Smooth muscle cell (in vitro differentiated cells): Measurements from ENCODE around the gene PHOX2B. TPM values are rescaled to one million over a fixed set of nuclear protein-coding genes. Genes with fewer than 3 reads are reported as not detected.

Experiments used
- DNase-seq: peaks from one replicate; lab custom pipeline; 2025; ENCODE audit not compliant: unreplicated experiment; lab: John Stamatoyannopoulos, UW
- H2AFZ ChIP-seq: fragments of 200-600 bp; sonication (generic); 2 replicates; pipeline ENCODE4 v1.6.0; 2016; ENCODE audit warnings: antibody characterized with exemption, low read depth, mild to moderate bottlenecking
- H3F3A ChIP-seq: fragments of 200-600 bp; sonication (generic); 2 replicates; pipeline ENCODE4 v1.6.0; 2017; ENCODE audit warnings: antibody characterized with exemption, low read depth
- H3K27ac ChIP-seq: fragments of 200-600 bp; sonication (generic); 2 replicates; pipeline ENCODE4 v1.5.1; 2016; ENCODE audit warnings: low read depth, mild to moderate bottlenecking
- H3K27me3 ChIP-seq: fragments of 200-600 bp; sonication (generic); 2 replicates; pipeline ENCODE4 v1.6.1; 2016; ENCODE audit warnings: low read depth, mild to moderate bottlenecking
- H3K36me3 ChIP-seq: fragments of 200-600 bp; sonication (generic); 2 replicates; pipeline ENCODE4 v1.5.1; 2016; ENCODE audit warnings: low read depth
- H3K4me1 ChIP-seq: fragments of 200-600 bp; sonication (generic); 2 replicates; pipeline ENCODE4 v1.5.1; 2016; ENCODE audit warnings: low read depth
- H3K4me2 ChIP-seq: fragments of 200-600 bp; sonication (generic); 2 replicates; pipeline ENCODE4 v1.6.0; 2016; ENCODE audit warnings: mild to moderate bottlenecking
- H3K4me3 ChIP-seq: fragments of 200-600 bp; sonication (generic); 2 replicates; pipeline ENCODE4 v1.5.1; 2016; ENCODE audit warnings: mild to moderate bottlenecking
- H3K79me2 ChIP-seq: fragments of 200-600 bp; sonication (generic); 2 replicates; pipeline ENCODE4 v1.6.0; 2016; ENCODE audit warnings: low read depth, mild to moderate bottlenecking
- H3K9ac ChIP-seq: fragments of 200-600 bp; sonication (generic); 2 replicates; pipeline ENCODE4 v1.6.0; 2016; ENCODE audit warnings: low read depth
- H3K9me3 ChIP-seq: fragments of 200-600 bp; sonication (generic); replicated peaks from 2 replicates; pipeline ENCODE4 v1.5.1; 2016; ENCODE audit warnings: low read depth
- H4K20me1 ChIP-seq: fragments of 200-600 bp; sonication (generic); 2 replicates; pipeline ENCODE4 v1.6.0; 2016; ENCODE audit warnings: low read depth
- WGBS: methylation state at CpG from one replicate; pipeline ENCODE4 v1.1.7; 2016; ENCODE audit warnings: low lambda C conversion rate; 5-methylcytosine and 5-hydroxymethylcytosine counted together
- polyA plus RNA-seq: library from polyadenylated mRNA; unstranded; fragments of >200 nt; fragmentation: Nextera tagmentation; extraction: Ambion mirVana; gene quantifications from 2 replicates; pipeline ENCODE4 v1.2.1, GENCODE V29; 2016
- total RNA-seq: library from RNA; depleted of rRNA; stranded (reverse); fragments of >200 nt; gene quantifications from 2 replicates; pipeline ENCODE4 v1.2.3, GENCODE V29; 2014
- TF ChIP-seq, protein P1 (sequence below): fragments of 200-600 bp; sonication (generic); IDR thresholded peaks from 2 replicates; pipeline ENCODE4 v1.5.1; 2017; ENCODE audit warnings: borderline replicate concordance, mild to moderate bottlenecking, antibody characterized with exemption; ENCODE audit not compliant: insufficient read depth, poor library complexity, severe bottlenecking

The PHOX2B gene
- total RNA-seq, result 3.1 TPM in 1 of 2 replicates, not detected in the other
- polyA plus RNA-seq, result not detected in 2 replicates

DNA sequence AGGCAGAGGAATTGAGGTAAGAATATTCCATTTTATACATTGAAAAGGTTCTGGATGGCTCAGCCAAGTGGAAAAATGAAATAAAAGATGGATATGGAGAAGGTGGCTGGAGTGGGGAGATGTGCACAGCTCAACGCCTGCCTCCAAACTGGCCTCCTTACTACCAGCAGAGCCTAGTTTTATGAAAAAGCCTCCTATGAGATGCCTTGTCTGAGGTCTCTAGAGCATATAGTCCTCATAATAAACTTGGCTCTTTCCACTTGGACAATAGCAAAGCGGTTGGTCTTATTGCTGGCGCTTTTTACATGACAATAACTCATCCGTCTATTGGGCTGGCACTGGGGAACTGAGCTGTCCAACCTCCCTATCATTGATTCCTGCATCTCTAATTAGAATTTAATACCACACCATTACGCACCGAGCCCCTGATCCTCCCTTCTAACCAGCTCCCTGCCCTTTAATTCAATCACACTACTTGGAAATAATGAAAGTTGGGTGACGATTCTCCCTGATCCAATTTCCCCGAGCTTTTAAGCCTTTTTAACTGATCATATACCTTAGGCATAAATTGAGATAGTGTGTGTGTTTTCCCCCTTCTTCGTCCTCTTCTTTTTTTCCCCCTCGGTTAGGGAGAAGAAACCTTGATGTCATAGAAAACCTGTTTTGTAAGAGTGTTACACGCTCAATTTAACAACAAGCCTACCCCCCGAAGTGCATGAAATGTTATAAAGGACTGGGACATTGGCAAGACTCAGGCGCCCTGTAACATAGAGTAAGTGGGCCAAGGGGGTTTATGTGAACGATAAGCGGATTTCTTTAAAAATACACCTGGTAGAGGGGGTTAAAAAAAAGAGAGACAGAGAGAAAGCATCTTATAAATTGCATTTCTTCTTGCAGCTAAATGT lies at the start of gene PHOX2B:
Gene PHOX2B, minus strand, starts transcription at position 155 of the 905 bp plus-strand sequence. Its CDS starts 115 bp downstream, at position 40.
- Histone ChIP-seq H3K9ac (no peak within 1 kb of the TSS), H3K4me2 (peak within 1 kb of the TSS; percentile 51)
- 7% methylated on average over 15 of the region's 15 CpGs for WGBS

DNA sequence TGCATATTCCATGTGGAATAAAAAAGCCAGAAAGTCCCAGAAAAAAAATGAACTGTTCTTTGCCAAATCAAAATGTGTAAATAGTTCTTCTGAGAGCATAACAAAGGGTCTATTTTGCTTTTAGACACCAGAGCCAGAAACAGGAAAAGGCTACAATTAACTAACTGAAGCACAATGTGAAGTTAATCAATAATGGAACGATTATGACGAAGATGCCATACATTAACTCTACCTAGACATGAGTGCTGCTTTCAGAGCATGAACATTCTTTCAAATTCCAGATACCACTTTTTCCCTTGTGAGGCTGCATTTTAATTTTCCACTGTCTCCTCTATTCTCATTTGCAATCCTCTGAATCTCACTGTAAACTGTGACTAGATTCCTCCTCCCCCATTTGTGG lies 48.7 kb upstream of the PHOX2B start:
- Histone ChIP-seq H2AFZ (no peak overlapping the region), H3K79me2 (no peaks in the 10 kb centered on the region), H3F3A (no peaks in the 10 kb centered on the region), H3K4me2 (no peak overlapping the region), H4K20me1 (no peaks in the 10 kb centered on the region), H3K9me3 (no peaks in the 10 kb centered on the region), H3K27ac (no peak overlapping the region), H3K27me3 (peaks cover 47% of the 10 kb centered on the region), H3K4me3 (no peak overlapping the region), H3K4me1 (peaks cover 12% of the 10 kb centered on the region), H3K9ac (no peak overlapping the region), H3K36me3 (no peaks in the 10 kb centered on the region)
- WGBS, result 95% methylated on average over 2 of the region's 2 CpGs
- TF ChIP-seq, protein P1, sequence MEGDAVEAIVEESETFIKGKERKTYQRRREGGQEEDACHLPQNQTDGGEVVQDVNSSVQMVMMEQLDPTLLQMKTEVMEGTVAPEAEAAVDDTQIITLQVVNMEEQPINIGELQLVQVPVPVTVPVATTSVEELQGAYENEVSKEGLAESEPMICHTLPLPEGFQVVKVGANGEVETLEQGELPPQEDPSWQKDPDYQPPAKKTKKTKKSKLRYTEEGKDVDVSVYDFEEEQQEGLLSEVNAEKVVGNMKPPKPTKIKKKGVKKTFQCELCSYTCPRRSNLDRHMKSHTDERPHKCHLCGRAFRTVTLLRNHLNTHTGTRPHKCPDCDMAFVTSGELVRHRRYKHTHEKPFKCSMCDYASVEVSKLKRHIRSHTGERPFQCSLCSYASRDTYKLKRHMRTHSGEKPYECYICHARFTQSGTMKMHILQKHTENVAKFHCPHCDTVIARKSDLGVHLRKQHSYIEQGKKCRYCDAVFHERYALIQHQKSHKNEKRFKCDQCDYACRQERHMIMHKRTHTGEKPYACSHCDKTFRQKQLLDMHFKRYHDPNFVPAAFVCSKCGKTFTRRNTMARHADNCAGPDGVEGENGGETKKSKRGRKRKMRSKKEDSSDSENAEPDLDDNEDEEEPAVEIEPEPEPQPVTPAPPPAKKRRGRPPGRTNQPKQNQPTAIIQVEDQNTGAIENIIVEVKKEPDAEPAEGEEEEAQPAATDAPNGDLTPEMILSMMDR, result no peak
- no peak for DNase-seq

More for the DNA sequence above, at the start of gene PHOX2B:
- Histone ChIP-seq H3F3A (no peaks in the 10 kb centered on the region), H2AFZ (no peak within 1 kb of the TSS), H3K79me2 (no peaks in the 10 kb centered on the region), H4K20me1 (no peaks in the 10 kb centered on the region), H3K4me1 (peaks cover 31% of the 10 kb centered on the region), H3K9me3 (no peaks in the 10 kb centered on the region), H3K4me3 (no peak within 1 kb of the TSS), H3K27me3 (peaks cover 100% of the 10 kb centered on the region), H3K27ac (no peak within 1 kb of the TSS), H3K36me3 (no peaks in the 10 kb centered on the region)
- TF ChIP-seq, protein P1, result no peak
- no peak for DNase-seq

DNA sequence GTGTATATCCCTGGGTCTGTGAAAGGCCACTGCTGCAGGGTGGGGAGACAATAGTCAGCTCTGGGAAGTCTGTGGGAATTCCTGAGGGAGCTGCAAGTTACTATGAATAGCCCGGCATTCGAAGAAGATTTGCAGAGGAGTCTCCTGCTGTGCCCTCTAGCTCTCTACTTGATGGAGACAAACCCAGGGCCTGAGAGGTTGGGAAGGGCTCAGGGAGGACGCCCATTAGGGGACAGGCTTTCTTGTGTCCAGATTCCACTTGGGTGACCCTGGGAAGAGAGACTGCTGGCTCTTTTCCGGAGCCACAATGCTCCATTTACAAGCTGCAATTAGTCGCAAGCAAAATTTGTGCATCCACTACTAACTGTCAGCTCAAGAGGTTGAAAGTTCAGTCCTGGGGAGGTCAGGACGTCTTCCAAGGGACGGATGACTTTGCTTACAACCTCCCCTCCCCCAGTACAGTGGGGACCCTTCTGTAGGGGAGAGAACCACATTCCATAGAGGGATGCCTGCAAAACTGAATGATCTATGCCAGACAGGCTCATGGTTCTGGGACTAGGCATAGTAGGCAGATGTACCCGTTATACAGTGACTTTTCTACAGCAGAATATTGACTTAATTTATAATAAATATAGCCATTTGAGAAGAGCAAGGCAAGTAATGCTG lies 48.2 kb upstream of the PHOX2B start:
- TF ChIP-seq, protein P1, result no peak
- Histone ChIP-seq H3K4me3 (no peak overlapping the region), H3K79me2 (no peaks in the 10 kb centered on the region), H3K9ac (no peak overlapping the region), H3K9me3 (no peaks in the 10 kb centered on the region), H3F3A (no peaks in the 10 kb centered on the region), H3K4me2 (no peak overlapping the region), H3K27me3 (peaks cover 49% of the 10 kb centered on the region), H4K20me1 (no peaks in the 10 kb centered on the region), H3K36me3 (no peaks in the 10 kb centered on the region), H3K27ac (no peak overlapping the region), H3K4me1 (peaks cover 12% of the 10 kb centered on the region), H2AFZ (no peak overlapping the region)
- WGBS, result 21% methylated on average over 8 of the region's 8 CpGs
- DNase-seq, result no peak
